Astrocyte (in vitro differentiated cells and primary cell): ENCODE data around the gene ARL6IP4. TPM values are rescaled to one million over a fixed set of nuclear protein-coding genes. Genes with fewer than 3 reads are reported as not detected.

Source experiments
- DNase-seq: peaks from one replicate; pipeline ENCODE4 v3.0.0-alpha.2; 2010; ENCODE audit warnings: low read depth
- FAIRE-seq: peaks from 2 replicates; lab custom pipeline; 2011; peaks lifted over from hg19 to GRCh38; lab: Jason Lieb, UNC
- H2AFZ ChIP-seq: 2 replicates; pipeline ENCODE4 v1.6.0; 2012; ENCODE audit warnings: low read depth, low read length, inconsistent platforms
- H3K27ac ChIP-seq: 2 replicates; pipeline ENCODE4 v1.5.1; 2011; ENCODE audit warnings: low read depth, low read length, inconsistent platforms
- H3K27me3 ChIP-seq: 2 replicates; pipeline ENCODE4 v1.6.0; 2011; ENCODE audit warnings: low read length, inconsistent platforms; ENCODE audit not compliant: insufficient read depth
- H3K36me3 ChIP-seq: 2 replicates; pipeline ENCODE4 v1.5.1; 2011; ENCODE audit warnings: low read length, inconsistent platforms; ENCODE audit not compliant: insufficient read depth
- H3K4me1 ChIP-seq: 2 replicates; pipeline ENCODE4 v1.5.1; 2011; ENCODE audit warnings: low read length, inconsistent platforms; ENCODE audit not compliant: insufficient read depth
- H3K4me2 ChIP-seq: 2 replicates; pipeline ENCODE4 v1.6.0; 2012; ENCODE audit warnings: low read length, inconsistent platforms
- H3K4me3 ChIP-seq: 2 replicates; pipeline ENCODE4 v1.5.1; 2011; ENCODE audit warnings: low read depth, mild to moderate bottlenecking, low read length, inconsistent platforms; ENCODE audit not compliant: insufficient read depth
- H3K79me2 ChIP-seq: 2 replicates; pipeline ENCODE4 v1.6.0; 2012; ENCODE audit warnings: mild to moderate bottlenecking, low read length, inconsistent platforms; ENCODE audit not compliant: insufficient read depth
- H3K9ac ChIP-seq: 2 replicates; pipeline ENCODE4 v1.6.0; 2012; ENCODE audit warnings: mild to moderate bottlenecking, low read length, inconsistent platforms
- H3K9me3 ChIP-seq: 2 replicates; pipeline ENCODE4 v1.5.1; 2012; ENCODE audit warnings: low read depth, mild to moderate bottlenecking, low read length, inconsistent platforms; ENCODE audit not compliant: insufficient read depth
- H4K20me1 ChIP-seq: 2 replicates; pipeline ENCODE4 v1.6.0; 2012; ENCODE audit warnings: low read length, inconsistent platforms; ENCODE audit not compliant: insufficient read depth
- H3K27ac Mint-ChIP-seq: one replicate; pipeline ENCODE4 v1.8.0; 2021; ENCODE audit warnings: mild to moderate bottlenecking, mixed read lengths; ENCODE audit not compliant: unreplicated experiment
- H3K27me3 Mint-ChIP-seq: one replicate; pipeline ENCODE4 v1.8.0; 2021; ENCODE audit warnings: low read depth, mixed read lengths; ENCODE audit not compliant: unreplicated experiment
- H3K36me3 Mint-ChIP-seq: one replicate; pipeline ENCODE4 v1.8.0; 2021; ENCODE audit warnings: low read depth, mixed read lengths; ENCODE audit not compliant: unreplicated experiment
- H3K4me1 Mint-ChIP-seq: one replicate; pipeline ENCODE4 v1.8.0; 2021; ENCODE audit warnings: low read depth, mixed read lengths; ENCODE audit not compliant: unreplicated experiment
- H3K4me3 Mint-ChIP-seq: one replicate; pipeline ENCODE4 v1.8.0; 2021; ENCODE audit warnings: mild to moderate bottlenecking, moderate library complexity, mixed read lengths; ENCODE audit not compliant: unreplicated experiment
- H3K9me3 Mint-ChIP-seq: one replicate; pipeline ENCODE4 v1.8.0; 2021; ENCODE audit warnings: mild to moderate bottlenecking, mixed read lengths; ENCODE audit not compliant: unreplicated experiment
- CTCF ChIP-seq: IDR thresholded peaks from 2 replicates; pipeline ENCODE4 v1.5.1; 2011; ENCODE audit warnings: low read depth, mild to moderate bottlenecking, inconsistent platforms, low read length, moderate library complexity; ENCODE audit not compliant: insufficient read depth
- EZH2 ChIP-seq: IDR thresholded peaks from 2 replicates; pipeline ENCODE4 v1.6.1; 2012; ENCODE audit warnings: mild to moderate bottlenecking, low read length, inconsistent platforms; ENCODE audit not compliant: insufficient read depth
- total RNA-seq: library from RNA; stranded (reverse); gene quantifications from 2 replicates; pipeline ENCODE4 v1.2.1, GENCODE V29; 2021

ARL6IP4 gene
- total RNA-seq, 1 donor from 2014 or later = 122 TPM

GRCh38 chr12:122949405-122949804 is 31.1 kb upstream of the ARL6IP4 start:
- TF ChIP-seq EZH2 (no peak), CTCF (no peak)
- Mint-ChIP-seq H3K4me1 (peaks cover 30% of the 10 kb centered on the region), H3K27me3 (no peaks in the 10 kb centered on the region), H3K9me3 (no peaks in the 10 kb centered on the region), H3K4me3 (no peak overlapping the region), H3K36me3 (peaks cover 2% of the 10 kb centered on the region), H3K27ac (no peak overlapping the region)
- no peak for FAIRE-seq
- Histone ChIP-seq H3K4me1 (peaks cover 34% of the 10 kb centered on the region), H3K27me3 (no peaks in the 10 kb centered on the region), H3K4me2 (no peak overlapping the region), H3K4me3 (no peak overlapping the region), H4K20me1 (peaks cover 14% of the 10 kb centered on the region), H3K36me3 (no peaks in the 10 kb centered on the region), H3K9ac (no peak overlapping the region), H3K79me2 (no peaks in the 10 kb centered on the region), H3K9me3 (no peaks in the 10 kb centered on the region), H3K27ac (no peak overlapping the region), H2AFZ (no peak overlapping the region)
- no peak for DNase-seq

GRCh38 chr12:122949816-122950675 is 30.4 kb upstream of the ARL6IP4 start:
- DNase-seq = no peak
- FAIRE-seq = no peak
- Histone ChIP-seq H3K4me1 (peaks cover 27% of the 10 kb centered on the region), H3K9me3 (no peaks in the 10 kb centered on the region), H3K4me3 (no peak overlapping the region), H3K27me3 (no peaks in the 10 kb centered on the region), H2AFZ (no peak overlapping the region), H3K4me2 (no peak overlapping the region), H3K27ac (no peak overlapping the region), H3K9ac (no peak overlapping the region), H3K79me2 (no peaks in the 10 kb centered on the region), H3K36me3 (no peaks in the 10 kb centered on the region), H4K20me1 (peaks cover 16% of the 10 kb centered on the region)
- no peaks in the 10 kb centered on the region for H3K27me3 Mint-ChIP-seq
- peaks cover 2% of the 10 kb centered on the region for H3K36me3 Mint-ChIP-seq
- no peaks in the 10 kb centered on the region for H3K9me3 Mint-ChIP-seq
- no peak for TF ChIP-seq EZH2
- TF ChIP-seq CTCF = no peak
- no peak overlapping the region for H3K27ac Mint-ChIP-seq
- no peak overlapping the region for H3K4me3 Mint-ChIP-seq
- peaks cover 26% of the 10 kb centered on the region for H3K4me1 Mint-ChIP-seq

- no peak overlapping the region for H3K4me3 ChIP-seq
- H3K27ac ChIP-seq = no peak overlapping the region
- DNase-seq (peak; percentile 47), FAIRE-seq (no peak)
- H4K20me1 ChIP-seq = peaks cover 21% of the 10 kb centered on the region
- H3K36me3 Mint-ChIP-seq = no peaks in the 10 kb centered on the region
- no peaks in the 10 kb centered on the region for H3K27me3 ChIP-seq
- no peaks in the 10 kb centered on the region for H3K9me3 Mint-ChIP-seq
- H3K36me3 ChIP-seq = no peaks in the 10 kb centered on the region
- H3K4me1 ChIP-seq = peaks cover 19% of the 10 kb centered on the region
- no peaks in the 10 kb centered on the region for H3K9me3 ChIP-seq
- H3K79me2 ChIP-seq = no peaks in the 10 kb centered on the region
- TF ChIP-seq CTCF = no peak
- TF ChIP-seq EZH2 = no peak
- H2AFZ ChIP-seq = no peak overlapping the region
- H3K27me3 Mint-ChIP-seq = no peaks in the 10 kb centered on the region
- peak overlapping the region; percentile 24 for H3K4me2 ChIP-seq
- peaks cover 22% of the 10 kb centered on the region for H3K4me1 Mint-ChIP-seq
- no peak overlapping the region for H3K4me3 Mint-ChIP-seq
- H3K27ac Mint-ChIP-seq = peak overlapping the region; percentile 62
- H3K9ac ChIP-seq = no peak overlapping the region
Observed at GRCh38 chr12:122951406-122951805, 29.1 kb upstream of the ARL6IP4 start.
